ENCODE results near the gene HOXB2. TPM values are rescaled to one million over a fixed set of nuclear protein-coding genes. Genes with fewer than 3 reads are reported as not detected.

HOXB2 gene
- total RNA-seq, 1 donor from 2014 or later: 2.3 TPM

GRCh38 chr17:48579471-48579759 lies 34.5 kb upstream of the HOXB2 start:
- no peak for ATAC-seq

GRCh38 chr17:48578616-48579470 lies 33.9 kb upstream of the HOXB2 start:
- DNase-seq (ENCODE audit: low spot score) (no peak), ATAC-seq (peak; percentile 6)

More at GRCh38 chr17:48579471-48579759, 34.5 kb upstream of the HOXB2 start:
- DNase-seq (ENCODE audit: low spot score): no peak

GRCh38 chr17:48577946-48578615 lies 33.2 kb upstream of the HOXB2 start, which contains the start of gene HOXB4:
Gene HOXB4 (minus strand): TSS chr17:48578350. CDS start chr17:48578319, 31 bp downstream.
- ATAC-seq: peak; percentile 55
- DNase-seq (ENCODE audit: low spot score): peak; percentile 65

GRCh38 chr17:48577330-48577945 lies 32.5 kb upstream of the HOXB2 start:
- no peak for DNase-seq (ENCODE audit: low spot score)
- ATAC-seq: no peak

- no peak for DNase-seq (ENCODE audit: low spot score)
- ATAC-seq: no peak
Observed at GRCh38 chr17:48576479-48577309, 31.8 kb upstream of the HOXB2 start.

GRCh38 chr17:48575673-48576478 lies 31.0 kb upstream of the HOXB2 start:
- ATAC-seq: peak; percentile 35
- DNase-seq (ENCODE audit: low spot score): no peak

- DNase-seq (ENCODE audit: low spot score): no peak
- no peak for ATAC-seq
Observed at GRCh38 chr17:48575066-48575582, 30.2 kb upstream of the HOXB2 start.

- ATAC-seq: no peak
Observed at GRCh38 chr17:48574505-48575065, 29.7 kb upstream of the HOXB2 start.

GRCh38 chr17:48571826-48572417 lies 27.0 kb upstream of the HOXB2 start:
- DNase-seq (ENCODE audit: low spot score) (no peak), ATAC-seq (no peak)

More at GRCh38 chr17:48574505-48575065, 29.7 kb upstream of the HOXB2 start:
- no peak for DNase-seq (ENCODE audit: low spot score)

- DNase-seq (ENCODE audit: low spot score): no peak
- no peak for ATAC-seq
Observed at GRCh38 chr17:48571024-48571818, 26.3 kb upstream of the HOXB2 start.

GRCh38 chr17:48570325-48571023 lies 25.6 kb upstream of the HOXB2 start:
- ATAC-seq (peak; percentile 31), DNase-seq (ENCODE audit: low spot score) (no peak)

- ATAC-seq (no peak), DNase-seq (ENCODE audit: low spot score) (no peak)
Observed at GRCh38 chr17:48569674-48570324, 24.9 kb upstream of the HOXB2 start.

- no peak for ATAC-seq
- no peak for DNase-seq (ENCODE audit: low spot score)
Observed at GRCh38 chr17:48569240-48569582, 24.3 kb upstream of the HOXB2 start.

- no peak for ATAC-seq
Observed at GRCh38 chr17:48568499-48569239, 23.8 kb upstream of the HOXB2 start.

GRCh38 chr17:48567646-48568354 lies 22.9 kb upstream of the HOXB2 start:
- DNase-seq (ENCODE audit: low spot score) (no peak), ATAC-seq (no peak)

More at GRCh38 chr17:48568499-48569239, 23.8 kb upstream of the HOXB2 start:
- no peak for DNase-seq (ENCODE audit: low spot score)

- ATAC-seq (no peak), DNase-seq (ENCODE audit: low spot score) (no peak)
Observed at GRCh38 chr17:48567209-48567608, 22.3 kb upstream of the HOXB2 start.

All from left lobe of liver (tissue), 2 donors.